Gastrocnemius medialis (tissue), 4 donors: ENCODE measurements around the gene AKAP8L.

ENCODE experiments used
- CTCF ChIP-seq, 5 experiments: fragments of 450-650 bp in 3 of 5; fragments of 200-600 bp in 2 of 5; sonication (generic) in 2 of 5; IDR thresholded peaks in 4 of 5; conservative IDR thresholded peaks in 1 of 5; 1 replicate in 4 of 5; 2 replicates in 1 of 5; pipeline ENCODE4 v1.5.1; 2016 to 2019; ENCODE audit warnings: antibody characterized with exemption in 5 of 5, mild to moderate bottlenecking in 3 of 5, moderate library complexity in 3 of 5
- POLR2A ChIP-seq, 2 donors: fragments of 450-650 bp; IDR thresholded peaks; one replicate each; pipeline ENCODE4 v1.6.1; 2017; ENCODE audit warnings: antibody characterized with exemption in 2 of 2, mild to moderate bottlenecking in 2 of 2, moderate library complexity in 2 of 2

- TF ChIP-seq POLR2A (IDR thresholded peaks at IDR 0.05) (no peak), CTCF (IDR thresholded peaks at IDR 0.05 in 4 of 5, conservative IDR thresholded peaks at IDR 0.05 in 1 of 5) (no peak)
These were observed 22.5 kb upstream of the AKAP8L start for GRCh38 chr19:15441317-15441716.
